ENCODE results near the gene TF.

The TF gene

GRCh38 chr3:133765256-133765655, 19.1 kb downstream of the TF start:
- TF ChIP-seq ZNF274 (IDR thresholded peaks at IDR 0.05; ENCODE audit: low read depth, low read length) (no peak), YY1 (IDR thresholded peaks at IDR 0.05; ENCODE audit: insufficient read depth, insufficient read length) (no peak), SUZ12 (IDR thresholded peaks at IDR 0.05; ENCODE audit: extremely low read depth, insufficient read depth, insufficient read length) (no peak)
- Histone ChIP-seq H3K36me3 (ENCODE audit: insufficient read depth, insufficient read length, low read length) (no peaks in the 10 kb centered on the region), H3K27me3 (ENCODE audit: insufficient read depth, insufficient read length) (no peaks in the 10 kb centered on the region), H3K9ac (ENCODE audit: insufficient read length, low read depth) (no peak overlapping the region), H3K9me3 (ENCODE audit: insufficient read depth, low read length) (no peaks in the 10 kb centered on the region), H3K4me1 (ENCODE audit: insufficient read depth, insufficient read length) (no peaks in the 10 kb centered on the region), H3K4me3 (ENCODE audit: insufficient read length, low read depth) (no peak overlapping the region)
- DNase-seq (ENCODE audit: low read depth, low spot score), result no peak

- H3K36me3 ChIP-seq (ENCODE audit: insufficient read depth, insufficient read length, low read length), result no peaks in the 10 kb centered on the region
- TF ChIP-seq YY1 (IDR thresholded peaks at IDR 0.05; ENCODE audit: insufficient read depth, insufficient read length), result no peak
- no peak for TF ChIP-seq SUZ12 (IDR thresholded peaks at IDR 0.05; ENCODE audit: extremely low read depth, insufficient read depth, insufficient read length)
- no peak for TF ChIP-seq ZNF274 (IDR thresholded peaks at IDR 0.05; ENCODE audit: low read depth, low read length)
- no peaks in the 10 kb centered on the region for H3K9me3 ChIP-seq (ENCODE audit: insufficient read depth, low read length)
- no peak for DNase-seq (ENCODE audit: low read depth, low spot score)
- H3K9ac ChIP-seq (ENCODE audit: insufficient read length, low read depth), result no peak overlapping the region
- no peaks in the 10 kb centered on the region for H3K4me1 ChIP-seq (ENCODE audit: insufficient read depth, insufficient read length)
- H3K27me3 ChIP-seq (ENCODE audit: insufficient read depth, insufficient read length), result no peaks in the 10 kb centered on the region
- no peak overlapping the region for H3K4me3 ChIP-seq (ENCODE audit: insufficient read length, low read depth)
Measured at GRCh38 chr3:133767607-133768006, 21.4 kb downstream of the TF start.

- Histone ChIP-seq H3K9ac (ENCODE audit: insufficient read length, low read depth) (no peak overlapping the region), H3K9me3 (ENCODE audit: insufficient read depth, low read length) (no peaks in the 10 kb centered on the region), H3K4me1 (ENCODE audit: insufficient read depth, insufficient read length) (no peaks in the 10 kb centered on the region), H3K27me3 (ENCODE audit: insufficient read depth, insufficient read length) (no peaks in the 10 kb centered on the region), H3K4me3 (ENCODE audit: insufficient read length, low read depth) (no peak overlapping the region), H3K36me3 (ENCODE audit: insufficient read depth, insufficient read length, low read length) (no peaks in the 10 kb centered on the region)
- TF ChIP-seq ZNF274 (IDR thresholded peaks at IDR 0.05; ENCODE audit: low read depth, low read length) (no peak), SUZ12 (IDR thresholded peaks at IDR 0.05; ENCODE audit: extremely low read depth, insufficient read depth, insufficient read length) (no peak), YY1 (IDR thresholded peaks at IDR 0.05; ENCODE audit: insufficient read depth, insufficient read length) (no peak)
- DNase-seq (ENCODE audit: low read depth, low spot score), result no peak
Measured at GRCh38 chr3:133769536-133769935, 23.3 kb downstream of the TF start.

GRCh38 chr3:133773732-133774131, 27.5 kb downstream of the TF start:
- TF ChIP-seq YY1 (IDR thresholded peaks at IDR 0.05; ENCODE audit: insufficient read depth, insufficient read length), result no peak
- no peak for TF ChIP-seq SUZ12 (IDR thresholded peaks at IDR 0.05; ENCODE audit: extremely low read depth, insufficient read depth, insufficient read length)
- no peak for TF ChIP-seq ZNF274 (IDR thresholded peaks at IDR 0.05; ENCODE audit: low read depth, low read length)
- DNase-seq (ENCODE audit: low read depth, low spot score), result no peak
- Histone ChIP-seq H3K27me3 (ENCODE audit: insufficient read depth, insufficient read length) (no peaks in the 10 kb centered on the region), H3K9me3 (ENCODE audit: insufficient read depth, low read length) (no peaks in the 10 kb centered on the region), H3K9ac (ENCODE audit: insufficient read length, low read depth) (no peak overlapping the region), H3K4me1 (ENCODE audit: insufficient read depth, insufficient read length) (peaks cover 3% of the 10 kb centered on the region), H3K4me3 (ENCODE audit: insufficient read length, low read depth) (no peak overlapping the region), H3K36me3 (ENCODE audit: insufficient read depth, insufficient read length, low read length) (no peaks in the 10 kb centered on the region)

- H3K27me3 ChIP-seq (ENCODE audit: insufficient read depth, insufficient read length), result no peaks in the 10 kb centered on the region
- H3K36me3 ChIP-seq (ENCODE audit: insufficient read depth, insufficient read length, low read length), result no peaks in the 10 kb centered on the region
- H3K9me3 ChIP-seq (ENCODE audit: insufficient read depth, low read length), result no peaks in the 10 kb centered on the region
- no peak for DNase-seq (ENCODE audit: low read depth, low spot score)
- TF ChIP-seq SUZ12 (IDR thresholded peaks at IDR 0.05; ENCODE audit: extremely low read depth, insufficient read depth, insufficient read length) (no peak), ZNF274 (IDR thresholded peaks at IDR 0.05; ENCODE audit: low read depth, low read length) (no peak), YY1 (IDR thresholded peaks at IDR 0.05; ENCODE audit: insufficient read depth, insufficient read length) (no peak)
- H3K4me1 ChIP-seq (ENCODE audit: insufficient read depth, insufficient read length), result peaks cover 3% of the 10 kb centered on the region
- no peak overlapping the region for H3K9ac ChIP-seq (ENCODE audit: insufficient read length, low read depth)
- no peak overlapping the region for H3K4me3 ChIP-seq (ENCODE audit: insufficient read length, low read depth)
Measured at GRCh38 chr3:133775309-133775708, 29.1 kb downstream of the TF start.

GRCh38 chr3:133775835-133776234, 29.6 kb downstream of the TF start:
- no peak for DNase-seq (ENCODE audit: low read depth, low spot score)
- H3K4me3 ChIP-seq (ENCODE audit: insufficient read length, low read depth), result no peak overlapping the region
- H3K9ac ChIP-seq (ENCODE audit: insufficient read length, low read depth), result no peak overlapping the region
- no peaks in the 10 kb centered on the region for H3K36me3 ChIP-seq (ENCODE audit: insufficient read depth, insufficient read length, low read length)
- H3K9me3 ChIP-seq (ENCODE audit: insufficient read depth, low read length), result no peaks in the 10 kb centered on the region
- H3K27me3 ChIP-seq (ENCODE audit: insufficient read depth, insufficient read length), result no peaks in the 10 kb centered on the region
- TF ChIP-seq SUZ12 (IDR thresholded peaks at IDR 0.05; ENCODE audit: extremely low read depth, insufficient read depth, insufficient read length) (no peak), ZNF274 (IDR thresholded peaks at IDR 0.05; ENCODE audit: low read depth, low read length) (no peak), YY1 (IDR thresholded peaks at IDR 0.05; ENCODE audit: insufficient read depth, insufficient read length) (no peak)
- peaks cover 3% of the 10 kb centered on the region for H3K4me1 ChIP-seq (ENCODE audit: insufficient read depth, insufficient read length)

GRCh38 chr3:133776794-133777438, 30.7 kb downstream of the TF start:
- Histone ChIP-seq H3K4me3 (ENCODE audit: insufficient read length, low read depth) (no peak overlapping the region), H3K27me3 (ENCODE audit: insufficient read depth, insufficient read length) (no peaks in the 10 kb centered on the region), H3K36me3 (ENCODE audit: insufficient read depth, insufficient read length, low read length) (no peaks in the 10 kb centered on the region), H3K9ac (ENCODE audit: insufficient read length, low read depth) (no peak overlapping the region), H3K9me3 (ENCODE audit: insufficient read depth, low read length) (no peaks in the 10 kb centered on the region), H3K4me1 (ENCODE audit: insufficient read depth, insufficient read length) (peaks cover 3% of the 10 kb centered on the region)
- no peak for DNase-seq (ENCODE audit: low read depth, low spot score)
- TF ChIP-seq ZNF274 (IDR thresholded peaks at IDR 0.05; ENCODE audit: low read depth, low read length) (no peak), YY1 (IDR thresholded peaks at IDR 0.05; ENCODE audit: insufficient read depth, insufficient read length) (no peak), SUZ12 (IDR thresholded peaks at IDR 0.05; ENCODE audit: extremely low read depth, insufficient read depth, insufficient read length) (no peak)
